ENCODE measurements around the gene TIAM2. TPM values are rescaled to one million over a fixed set of nuclear protein-coding genes. Genes with fewer than 3 reads are reported as not detected.

Gene TIAM2
- total RNA-seq, 4 donors from 2014 or later: 4.8 to 11.4 (median 6.7) TPM

GRCh38 chr6:155121699-155122098 lies 126.6 kb downstream of the TIAM2 start:
- H3K27me3 ChIP-seq: no peaks in the 10 kb centered on the region
- peak overlapping the region; percentile 41 for H3K27ac ChIP-seq
- no peaks in the 10 kb centered on the region for H3K36me3 ChIP-seq
- DNase-seq (ENCODE audit: low spot score in 2 of 2): no peak
- H3K4me3 ChIP-seq: no peak overlapping the region
- 62% methylated on average over 11 of the region's 11 CpGs for WGBS
- H3K9me3 ChIP-seq: no peaks in the 10 kb centered on the region
- TF ChIP-seq POLR2AphosphoS5 (IDR thresholded peaks at IDR 0.05) (no peak), EP300 (IDR thresholded peaks at IDR 0.05) (no peak), POLR2A (IDR thresholded peaks at IDR 0.05) (no peak)
- TF ChIP-seq, protein P1, sequence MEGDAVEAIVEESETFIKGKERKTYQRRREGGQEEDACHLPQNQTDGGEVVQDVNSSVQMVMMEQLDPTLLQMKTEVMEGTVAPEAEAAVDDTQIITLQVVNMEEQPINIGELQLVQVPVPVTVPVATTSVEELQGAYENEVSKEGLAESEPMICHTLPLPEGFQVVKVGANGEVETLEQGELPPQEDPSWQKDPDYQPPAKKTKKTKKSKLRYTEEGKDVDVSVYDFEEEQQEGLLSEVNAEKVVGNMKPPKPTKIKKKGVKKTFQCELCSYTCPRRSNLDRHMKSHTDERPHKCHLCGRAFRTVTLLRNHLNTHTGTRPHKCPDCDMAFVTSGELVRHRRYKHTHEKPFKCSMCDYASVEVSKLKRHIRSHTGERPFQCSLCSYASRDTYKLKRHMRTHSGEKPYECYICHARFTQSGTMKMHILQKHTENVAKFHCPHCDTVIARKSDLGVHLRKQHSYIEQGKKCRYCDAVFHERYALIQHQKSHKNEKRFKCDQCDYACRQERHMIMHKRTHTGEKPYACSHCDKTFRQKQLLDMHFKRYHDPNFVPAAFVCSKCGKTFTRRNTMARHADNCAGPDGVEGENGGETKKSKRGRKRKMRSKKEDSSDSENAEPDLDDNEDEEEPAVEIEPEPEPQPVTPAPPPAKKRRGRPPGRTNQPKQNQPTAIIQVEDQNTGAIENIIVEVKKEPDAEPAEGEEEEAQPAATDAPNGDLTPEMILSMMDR (IDR thresholded peaks at IDR 0.05): no peak
- H3K4me1 ChIP-seq: no peaks in the 10 kb centered on the region

DNA sequence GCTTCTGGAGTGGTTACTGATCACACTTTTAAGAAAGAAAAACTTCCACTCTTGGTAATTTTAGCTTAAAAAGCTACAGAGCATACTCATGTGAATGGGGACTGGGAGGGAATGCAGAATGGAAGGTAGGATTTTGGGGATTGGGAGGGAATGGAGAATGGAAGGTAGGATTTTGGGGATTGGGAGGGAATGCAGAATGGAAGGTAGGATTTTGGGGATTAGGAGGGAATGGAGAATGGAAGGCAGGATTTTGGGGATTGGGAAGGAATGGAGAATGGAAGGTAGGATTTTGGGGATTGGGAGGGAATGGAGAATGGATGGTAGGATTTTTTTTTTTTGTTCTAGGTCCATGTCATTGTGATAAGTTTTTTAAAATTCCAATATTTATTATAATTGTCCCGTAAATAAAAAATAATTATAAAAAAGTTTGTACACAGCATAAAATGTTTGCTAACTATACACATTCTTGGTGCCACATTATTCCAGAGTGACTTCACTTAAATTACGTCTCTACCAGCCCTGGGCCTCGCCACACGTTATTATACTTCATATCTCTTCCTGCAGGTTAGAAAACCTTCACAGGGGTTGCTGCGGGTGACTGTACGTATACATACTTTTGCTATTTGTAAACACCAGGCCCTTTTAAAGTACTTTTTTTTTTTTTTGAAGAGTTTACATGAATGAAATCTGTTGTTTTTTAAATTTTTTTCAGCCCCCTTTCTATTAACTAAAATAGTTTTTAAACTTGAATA lies 127.3 kb downstream of the TIAM2 start:
- no peak overlapping the region for H3K27ac ChIP-seq
- WGBS: 95% methylated on average over 6 of the region's 6 CpGs
- no peaks in the 10 kb centered on the region for H3K36me3 ChIP-seq
- TF ChIP-seq POLR2AphosphoS5 (IDR thresholded peaks at IDR 0.05): no peak
- TF ChIP-seq, protein P1 (IDR thresholded peaks at IDR 0.05): no peak
- no peak for TF ChIP-seq EP300 (IDR thresholded peaks at IDR 0.05)
- TF ChIP-seq POLR2A (IDR thresholded peaks at IDR 0.05): no peak
- H3K4me3 ChIP-seq: no peak overlapping the region
- no peaks in the 10 kb centered on the region for H3K27me3 ChIP-seq
- DNase-seq (ENCODE audit: low spot score in 2 of 2): no peak
- H3K4me1 ChIP-seq: no peaks in the 10 kb centered on the region
- no peaks in the 10 kb centered on the region for H3K9me3 ChIP-seq

- Histone ChIP-seq H3K27me3 (no peaks in the 10 kb centered on the region), H3K4me3 (no peak overlapping the region), H3K4me1 (no peaks in the 10 kb centered on the region), H3K27ac (no peak overlapping the region), H3K36me3 (no peaks in the 10 kb centered on the region), H3K9me3 (no peaks in the 10 kb centered on the region)
- DNase-seq (ENCODE audit: low spot score in 2 of 2): no peak
- no peak for TF ChIP-seq EP300 (IDR thresholded peaks at IDR 0.05)
- no peak for TF ChIP-seq POLR2AphosphoS5 (IDR thresholded peaks at IDR 0.05)
- no peak for TF ChIP-seq POLR2A (IDR thresholded peaks at IDR 0.05)
- TF ChIP-seq, protein P1 (IDR thresholded peaks at IDR 0.05): no peak
- WGBS: 97% methylated on average over 11 of the region's 11 CpGs
Observed at GRCh38 chr6:155123520-155123919, 128.4 kb downstream of the TIAM2 start.

GRCh38 chr6:155125906-155126305 lies 130.8 kb downstream of the TIAM2 start:
- Histone ChIP-seq H3K36me3 (no peaks in the 10 kb centered on the region), H3K27ac (no peak overlapping the region), H3K4me3 (no peak overlapping the region), H3K27me3 (no peaks in the 10 kb centered on the region), H3K4me1 (no peaks in the 10 kb centered on the region), H3K9me3 (no peaks in the 10 kb centered on the region)
- WGBS: 66% methylated on average over 2 of the region's 2 CpGs
- TF ChIP-seq POLR2AphosphoS5 (IDR thresholded peaks at IDR 0.05) (no peak), POLR2A (IDR thresholded peaks at IDR 0.05) (no peak), EP300 (IDR thresholded peaks at IDR 0.05) (no peak)
- TF ChIP-seq, protein P1 (IDR thresholded peaks at IDR 0.05): no peak
- DNase-seq (ENCODE audit: low spot score in 2 of 2): no peak

GRCh38 chr6:155126727-155127439 lies 131.8 kb downstream of the TIAM2 start:
- 78% methylated on average over 10 of the region's 10 CpGs for WGBS
- no peak for DNase-seq (ENCODE audit: low spot score in 2 of 2)
- H3K4me1 ChIP-seq: no peaks in the 10 kb centered on the region
- TF ChIP-seq POLR2A (IDR thresholded peaks at IDR 0.05) (no peak), EP300 (IDR thresholded peaks at IDR 0.05) (no peak)
- H3K27ac ChIP-seq: no peak overlapping the region
- H3K36me3 ChIP-seq: no peaks in the 10 kb centered on the region
- no peaks in the 10 kb centered on the region for H3K27me3 ChIP-seq
- H3K4me3 ChIP-seq: no peak overlapping the region
- H3K9me3 ChIP-seq: no peaks in the 10 kb centered on the region
